Measurements from ENCODE around the gene NBPF9.
"Not testable (repeated sequence)": the region's sequence is repeated elsewhere in the genome, so short reads cannot be mapped to it uniquely, and the experiment has no call there.

Gene NBPF9

GRCh38 chr1:149103109-149104081 lies at the start of gene NBPF9:
TSS of gene NBPF9 (minus strand) at chr1:149103551. CDS start at chr1:149082139, 21,412 bp downstream.
- peak; percentile 58 for DNase-seq

- not testable (repeated sequence) for DNase-seq
Measured at GRCh38 chr1:149149909-149150308, 46.6 kb upstream of the NBPF9 start.

GRCh38 chr1:149137585-149137984 lies 34.2 kb upstream of the NBPF9 start:
- DNase-seq = not testable (repeated sequence)

- not testable (repeated sequence) for DNase-seq
Measured at GRCh38 chr1:149130938-149131337, 27.6 kb upstream of the NBPF9 start.

- not testable (repeated sequence) for DNase-seq
Measured at GRCh38 chr1:149129245-149129644, 25.9 kb upstream of the NBPF9 start.

GRCh38 chr1:149126555-149127145 lies 23.3 kb upstream of the NBPF9 start:
- DNase-seq = not testable (repeated sequence)

GRCh38 chr1:149123948-149124926 lies 20.9 kb upstream of the NBPF9 start:
- peak; percentile 17 for DNase-seq

GRCh38 chr1:149112828-149113227 lies 9.5 kb upstream of the NBPF9 start:
- not testable (repeated sequence) for DNase-seq

GRCh38 chr1:149110343-149110742 lies 7.0 kb upstream of the NBPF9 start:
- not testable (repeated sequence) for DNase-seq

- DNase-seq = peak; percentile 53
Measured at GRCh38 chr1:149102574-149102973, 777 bp downstream of the NBPF9 start.

GRCh38 chr1:149098276-149098675 lies 5.1 kb downstream of the NBPF9 start:
- DNase-seq = not testable (repeated sequence)

- DNase-seq = not testable (repeated sequence)
Measured at GRCh38 chr1:149093155-149093554, 10.2 kb downstream of the NBPF9 start.

- not testable (repeated sequence) for DNase-seq
Measured at GRCh38 chr1:149075505-149076127, 27.7 kb downstream of the NBPF9 start.

- not testable (repeated sequence) for DNase-seq
Measured at GRCh38 chr1:149064611-149065010, 38.7 kb downstream of the NBPF9 start.

GRCh38 chr1:149043056-149043455 lies 60.3 kb downstream of the NBPF9 start:
- DNase-seq = not testable (repeated sequence)

- DNase-seq = not testable (repeated sequence)
Measured at GRCh38 chr1:149033916-149034315, 69.4 kb downstream of the NBPF9 start.

- DNase-seq = not testable (repeated sequence)
Measured at GRCh38 chr1:149024327-149024726, 79.0 kb downstream of the NBPF9 start.

- DNase-seq = not testable (repeated sequence)
Measured at GRCh38 chr1:149018577-149018976, 84.8 kb downstream of the NBPF9 start.

- not testable (repeated sequence) for DNase-seq
Measured at GRCh38 chr1:149016626-149017025, 86.7 kb downstream of the NBPF9 start.

GRCh38 chr1:149015522-149015921 lies 87.8 kb downstream of the NBPF9 start:
- not testable (repeated sequence) for DNase-seq

- not testable (repeated sequence) for DNase-seq
Measured at GRCh38 chr1:149013513-149013912, 89.8 kb downstream of the NBPF9 start.

GRCh38 chr1:149012599-149012998 lies 90.8 kb downstream of the NBPF9 start:
- not testable (repeated sequence) for DNase-seq

All from CD4-positive, alpha-beta T cell treated with Interleukin-12 subunit alpha and Interleukin-12 subunit beta, for 1 hour (primary cell).